ENCODE measurements around the gene RANBP9. TPM values are rescaled to one million over a fixed set of nuclear protein-coding genes. Genes with fewer than 3 reads are reported as not detected.
A peak's percentile ranks its signal among the peaks of the same experiment; 100 is the strongest.

The RANBP9 gene
- total RNA-seq, 1 experiment from 2014 or later = 21.5 TPM

GRCh38 chr6:13655700-13656099, 55.9 kb downstream of the RANBP9 start:
- DNase-seq (ENCODE audit: extremely low read depth, low read depth) = no peak

GRCh38 chr6:13654496-13654895, 57.1 kb downstream of the RANBP9 start:
- DNase-seq (ENCODE audit: extremely low read depth, low read depth) = no peak

- DNase-seq (ENCODE audit: extremely low read depth, low read depth) = no peak
Measured at GRCh38 chr6:13653296-13653695, 58.3 kb downstream of the RANBP9 start.

GRCh38 chr6:13649393-13649792, 62.2 kb downstream of the RANBP9 start:
- DNase-seq (ENCODE audit: extremely low read depth, low read depth) = no peak

- DNase-seq (ENCODE audit: extremely low read depth, low read depth) = no peak
Measured at GRCh38 chr6:13648850-13649249, 62.8 kb downstream of the RANBP9 start.

GRCh38 chr6:13643125-13643524, 68.5 kb downstream of the RANBP9 start:
- no peak for DNase-seq (ENCODE audit: extremely low read depth, low read depth)

GRCh38 chr6:13641315-13641714, 70.3 kb downstream of the RANBP9 start:
- DNase-seq (ENCODE audit: extremely low read depth, low read depth) = no peak

GRCh38 chr6:13638626-13639025, 73.0 kb downstream of the RANBP9 start:
- no peak for DNase-seq (ENCODE audit: extremely low read depth, low read depth)

GRCh38 chr6:13638014-13638413, 73.6 kb downstream of the RANBP9 start:
- no peak for DNase-seq (ENCODE audit: extremely low read depth, low read depth)

- DNase-seq (ENCODE audit: extremely low read depth, low read depth) = no peak
Measured at GRCh38 chr6:13635948-13636658, 75.5 kb downstream of the RANBP9 start.

GRCh38 chr6:13633343-13633742, 78.3 kb downstream of the RANBP9 start:
- DNase-seq (ENCODE audit: extremely low read depth, low read depth) = no peak

- no peak for DNase-seq (ENCODE audit: extremely low read depth, low read depth)
Measured at GRCh38 chr6:13630499-13630898, 81.1 kb downstream of the RANBP9 start.

- no peak for DNase-seq (ENCODE audit: extremely low read depth, low read depth)
Measured at GRCh38 chr6:13629459-13630116, 82.0 kb downstream of the RANBP9 start.

- peak; percentile 18 for DNase-seq (ENCODE audit: extremely low read depth, low read depth)
Measured at GRCh38 chr6:13624871-13625288, 86.8 kb downstream of the RANBP9 start.

GRCh38 chr6:13617066-13617465, 94.6 kb downstream of the RANBP9 start:
- DNase-seq (ENCODE audit: extremely low read depth, low read depth) = no peak

- DNase-seq (ENCODE audit: extremely low read depth, low read depth) = peak; percentile 11
Measured at GRCh38 chr6:13615792-13616120, 95.9 kb downstream of the RANBP9 start.

GRCh38 chr6:13614926-13615791, 96.5 kb downstream of the RANBP9 start, which contains the start of gene NOL7:
Gene NOL7, plus strand, starts transcription at chr6:13615335. Its CDS starts 24 bp downstream, at chr6:13615359.
- peak; percentile 95 for DNase-seq (ENCODE audit: extremely low read depth, low read depth)

GRCh38 chr6:13614126-13614925, 97.3 kb downstream of the RANBP9 start:
- peak; percentile 0 for DNase-seq (ENCODE audit: extremely low read depth, low read depth)

GRCh38 chr6:13613029-13613594, 98.5 kb downstream of the RANBP9 start:
- DNase-seq (ENCODE audit: extremely low read depth, low read depth) = no peak

- DNase-seq (ENCODE audit: extremely low read depth, low read depth) = no peak
Measured at GRCh38 chr6:13611715-13612114, 99.9 kb downstream of the RANBP9 start.

Measured in NCI-H460 (cell line).